Neural cell (in vitro differentiated cells): Measurements from ENCODE around the gene NCS1. TPM values are rescaled to one million over a fixed set of nuclear protein-coding genes. Genes with fewer than 3 reads are reported as not detected.

Experiments
- H2AFZ ChIP-seq: fragments of 200-600, 300-800 bp; sonication (generic), shearing (Covaris generic); 2 replicates; pipeline ENCODE4 v1.6.0; 2014; ENCODE audit warnings: low read depth, mild to moderate bottlenecking, antibody characterized with exemption, low read length, moderate library complexity
- H3F3A ChIP-seq: fragments of 200-600 bp; shearing (Covaris generic); 2 replicates; pipeline ENCODE4 v1.6.1; 2016; ENCODE audit warnings: mild to moderate bottlenecking, moderate library complexity, mixed read lengths, antibody characterized with exemption, low read length; ENCODE audit not compliant: insufficient read depth, poor library complexity, severe bottlenecking
- H3K27ac ChIP-seq: fragments of 200-600, 300-800 bp; sonication (generic), shearing (Covaris generic); 2 replicates; pipeline ENCODE4 v1.5.1; 2014; ENCODE audit warnings: mild to moderate bottlenecking, low read length, moderate library complexity
- H3K27me3 ChIP-seq: fragments of 300-800, 200-600 bp; sonication (generic), shearing (Covaris generic); 2 replicates; pipeline ENCODE4 v1.6.0; 2014; ENCODE audit warnings: mild to moderate bottlenecking, low read depth, low read length, moderate library complexity; ENCODE audit not compliant: insufficient read depth
- H3K36me3 ChIP-seq: fragments of 300-800, 200-600 bp; sonication (generic), shearing (Covaris generic); 2 replicates; pipeline ENCODE4 v1.5.1; 2014; ENCODE audit warnings: mild to moderate bottlenecking, antibody characterized with exemption, low read length, moderate library complexity; ENCODE audit not compliant: insufficient read depth
- H3K4me2 ChIP-seq: fragments of 300-800, 200-600 bp; sonication (generic), shearing (Covaris generic); 2 replicates; pipeline ENCODE4 v1.6.0; 2014; ENCODE audit warnings: mild to moderate bottlenecking, low read length
- H3K4me3 ChIP-seq: fragments of 300-800, 200-600 bp; sonication (generic), shearing (Covaris generic); 2 replicates; pipeline ENCODE4 v1.5.1; 2014; ENCODE audit warnings: mild to moderate bottlenecking, low read length, moderate library complexity
- H3K79me2 ChIP-seq: fragments of 200-600 bp; shearing (Covaris generic); replicated peaks from 2 replicates; pipeline ENCODE4 v1.6.0; 2014; ENCODE audit warnings: mild to moderate bottlenecking, low read length, moderate library complexity; ENCODE audit not compliant: insufficient read depth
- H3K9ac ChIP-seq: fragments of 300-800, 200-600 bp; sonication (generic), shearing (Covaris generic); 2 replicates; pipeline ENCODE4 v1.6.1; 2016; ENCODE audit warnings: mild to moderate bottlenecking, low read length, mixed read lengths
- H3K9me2 ChIP-seq: fragments of 200-600 bp; shearing (Covaris generic); 2 replicates; pipeline ENCODE4 v1.6.1; 2016; ENCODE audit warnings: mild to moderate bottlenecking, low read length, mixed read lengths; ENCODE audit not compliant: insufficient read depth
- H3K9me3 ChIP-seq: fragments of 200-600, 300-800 bp; sonication (generic), shearing (Covaris generic); 2 replicates; pipeline ENCODE4 v1.6.1; 2016; ENCODE audit warnings: mild to moderate bottlenecking, mixed run types, low read length, moderate library complexity, mixed read lengths
- H4K20me1 ChIP-seq: fragments of 200-600 bp; shearing (Covaris generic); 2 replicates; pipeline ENCODE4 v1.6.1; 2016; ENCODE audit warnings: mild to moderate bottlenecking, mixed run types; ENCODE audit not compliant: insufficient read depth
- CTCF ChIP-seq: fragments of 450-650 bp; IDR thresholded peaks from 2 replicates; pipeline ENCODE4 v1.5.1; 2014; ENCODE audit warnings: antibody characterized with exemption, mild to moderate bottlenecking, moderate library complexity; ENCODE audit not compliant: poor library complexity, severe bottlenecking
- EP300 ChIP-seq: fragments of 450-650 bp; conservative IDR thresholded peaks from 2 replicates; pipeline ENCODE4 v1.6.1; 2014; ENCODE audit warnings: antibody characterized with exemption, mild to moderate bottlenecking, moderate library complexity; ENCODE audit not compliant: poor library complexity, severe bottlenecking
- EZH2 ChIP-seq: fragments of 200-600, 300-800 bp; shearing (Covaris generic), sonication (generic); IDR thresholded peaks from 2 replicates; pipeline ENCODE4 v1.6.1; 2014; ENCODE audit warnings: antibody characterized with exemption, low read length, borderline replicate concordance, mild to moderate bottlenecking; ENCODE audit not compliant: insufficient read depth, poor library complexity, severe bottlenecking
- MXI1 ChIP-seq: fragments of 450-650 bp; conservative IDR thresholded peaks from 2 replicates; pipeline ENCODE4 v1.6.1; 2014; ENCODE audit warnings: antibody characterized with exemption, mild to moderate bottlenecking; ENCODE audit not compliant: poor library complexity, severe bottlenecking
- POLR2AphosphoS5 ChIP-seq: IDR thresholded peaks from 2 replicates; pipeline ENCODE4 v1.6.1; 2012
- RAD21 ChIP-seq: fragments of 450-650 bp; conservative IDR thresholded peaks from 2 replicates; pipeline ENCODE4 v1.6.1; 2014; ENCODE audit warnings: antibody characterized with exemption, mild to moderate bottlenecking, moderate library complexity
- REST ChIP-seq: IDR thresholded peaks from 2 replicates; pipeline ENCODE4 v1.6.1; 2012; ENCODE audit warnings: borderline replicate concordance
- SMC3 ChIP-seq: fragments of 450-650 bp; conservative IDR thresholded peaks from 2 replicates; pipeline ENCODE4 v1.6.1; 2014; ENCODE audit warnings: antibody characterized with exemption, mild to moderate bottlenecking, moderate library complexity; ENCODE audit not compliant: poor library complexity
- TAF1 ChIP-seq: IDR thresholded peaks from 2 replicates; pipeline ENCODE4 v1.6.1; 2012; ENCODE audit warnings: low read depth
- polyA plus RNA-seq: library from polyadenylated mRNA; depleted of rRNA; stranded (reverse); fragments of >200 nt; gene quantifications from 2 replicates; pipeline ENCODE4 v1.2.3, GENCODE V29; 2014

Gene NCS1
- polyA plus RNA-seq, 1 donor from 2014 or later = 73.3 TPM

GRCh38 chr9:130189840-130190239 lies 17.6 kb downstream of the NCS1 start:
- Histone ChIP-seq H3K79me2 (peaks cover 31% of the 10 kb centered on the region), H3K4me2 (no peak overlapping the region), H3K36me3 (no peaks in the 10 kb centered on the region), H3K27me3 (no peaks in the 10 kb centered on the region), H3K9ac (no peak overlapping the region), H3F3A (no peaks in the 10 kb centered on the region), H2AFZ (no peak overlapping the region), H3K9me3 (no peaks in the 10 kb centered on the region), H3K4me3 (no peak overlapping the region), H4K20me1 (peaks cover 14% of the 10 kb centered on the region), H3K27ac (no peak overlapping the region), H3K9me2 (no peaks in the 10 kb centered on the region)
- no peak for TF ChIP-seq EZH2
- no peak for TF ChIP-seq SMC3
- no peak for TF ChIP-seq TAF1
- TF ChIP-seq POLR2AphosphoS5 = no peak
- no peak for TF ChIP-seq MXI1
- TF ChIP-seq RAD21 = no peak
- TF ChIP-seq REST = no peak
- TF ChIP-seq CTCF = no peak
- TF ChIP-seq EP300 = no peak

DNA sequence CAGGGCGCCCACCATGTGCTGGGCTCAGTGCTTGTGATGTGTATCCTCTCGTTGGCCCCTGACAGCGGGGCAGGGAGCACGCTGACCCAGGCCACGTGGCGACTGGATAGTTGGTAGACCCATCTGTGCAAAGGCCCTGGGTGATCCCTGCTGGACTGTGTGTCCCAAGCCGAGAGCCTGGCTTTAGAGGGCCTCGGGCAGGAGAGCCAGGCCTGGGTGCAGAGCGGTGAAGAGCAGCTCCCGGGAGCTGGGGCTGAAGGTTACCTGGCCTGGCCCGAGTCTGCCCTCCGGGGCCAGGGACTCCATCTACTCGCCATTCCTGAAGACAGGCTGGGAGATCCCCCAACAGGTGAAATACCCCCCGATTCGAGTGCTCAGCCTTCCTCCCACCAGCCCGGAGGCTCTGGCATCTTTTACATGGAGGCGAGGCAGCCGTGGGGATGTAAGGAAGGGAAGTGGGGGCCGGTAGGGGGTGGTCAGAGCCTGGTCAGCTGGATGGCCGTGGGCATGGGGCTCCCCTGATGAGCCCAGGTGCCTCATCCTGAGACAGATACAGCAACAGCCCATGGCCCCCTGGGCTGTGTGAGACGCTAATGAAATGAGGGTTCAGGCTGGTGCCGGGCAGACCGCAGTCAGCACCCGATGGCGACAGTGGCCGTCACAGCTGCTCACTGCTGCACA lies 19.0 kb downstream of the NCS1 start:
- Histone ChIP-seq H3K4me2 (no peak overlapping the region), H3K9me3 (no peaks in the 10 kb centered on the region), H4K20me1 (peaks cover 16% of the 10 kb centered on the region), H3K36me3 (no peaks in the 10 kb centered on the region), H3F3A (no peaks in the 10 kb centered on the region), H3K9ac (no peak overlapping the region), H3K27me3 (no peaks in the 10 kb centered on the region), H2AFZ (no peak overlapping the region), H3K4me3 (no peak overlapping the region), H3K79me2 (peaks cover 25% of the 10 kb centered on the region), H3K27ac (no peak overlapping the region), H3K9me2 (no peaks in the 10 kb centered on the region)
- TF ChIP-seq POLR2AphosphoS5 = no peak
- no peak for TF ChIP-seq REST
- TF ChIP-seq MXI1 = no peak
- TF ChIP-seq EP300 = no peak
- TF ChIP-seq TAF1 = no peak
- TF ChIP-seq CTCF = no peak
- no peak for TF ChIP-seq RAD21
- no peak for TF ChIP-seq EZH2
- no peak for TF ChIP-seq SMC3
